K562 (cell line): ENCODE data around the gene WDR88. TPM values are rescaled to one million over a fixed set of nuclear protein-coding genes. Genes with fewer than 3 reads are reported as not detected.

ENCODE experiments used
- E2F3 ChIP-seq: fragments of 250-450 bp; sonication (Bioruptor Pico); IDR thresholded peaks from 2 replicates; pipeline ENCODE4 v1.4.0; 2020; ENCODE audit warnings: mild to moderate bottlenecking
- HNRNPK ChIP-seq: fragments of 200-400 bp; formaldehyde crosslinking; IDR thresholded peaks from one replicate; pipeline ENCODE4 v1.6.1; 2018; ENCODE audit warnings: mild to moderate bottlenecking, low read depth, low read length; ENCODE audit not compliant: poor library complexity, severe bottlenecking
- MBD2 ChIP-seq: sonication (generic); IDR thresholded peaks from 2 replicates; pipeline ENCODE4 v1.6.1; 2016; ENCODE audit warnings: low read depth, borderline replicate concordance
- NFXL1 ChIP-seq: fragments of 450-650 bp; formaldehyde crosslinking; IDR thresholded peaks from 2 replicates; pipeline ENCODE4 v1.4.0; 2021; ENCODE audit warnings: mild to moderate bottlenecking
- SNIP1 ChIP-seq: fragments of 450-650 bp; IDR thresholded peaks from 2 replicates; pipeline ENCODE4 v1.7.1; 2017; ENCODE audit warnings: low read depth, mild to moderate bottlenecking
- SPI1 ChIP-seq: IDR thresholded peaks from 2 replicates; pipeline ENCODE4 v1.6.1; 2011; ENCODE audit warnings: low read depth, low read length, control low read depth, borderline replicate concordance
- ZNF561 ChIP-seq: fragments of 450-650 bp; formaldehyde crosslinking; conservative IDR thresholded peaks from 2 replicates; pipeline ENCODE4 v1.4.0; 2020; ENCODE audit warnings: mild to moderate bottlenecking, moderate library complexity
- ZZZ3 ChIP-seq: fragments of 450-650 bp; IDR thresholded peaks from 2 replicates; pipeline ENCODE4 v1.6.1; 2016; ENCODE audit warnings: antibody characterized with exemption, mild to moderate bottlenecking, moderate library complexity
- polyA plus RNA-seq, 8 experiments: library from polyadenylated mRNA; depleted of rRNA in 4 of 8; stranded (reverse) in 5 of 8; unstranded in 3 of 8; fragments of >200 nt; fragmentation: Nextera tagmentation in 2 of 8; fragmentation: Illumina TruSeq in 1 of 8; extraction: Ambion mirVana in 2 of 8; extraction: Trizol in 1 of 8; gene quantifications; 2 replicates each; pipeline versions ENCODE4 v1.2.1 to v1.2.3, GENCODE V29; 2011 to 2014; ENCODE audit warnings: inconsistent platforms in 1 of 8, missing spikeins in 1 of 8
- total RNA-seq, 7 experiments: library from RNA; depleted of rRNA in 6 of 7; stranded (reverse); fragments of >200 nt in 6 of 7; fragmentation: Illumina TruSeq in 2 of 7; extraction: Trizol in 2 of 7; gene quantifications; 2 replicates each; pipeline versions ENCODE4 v1.2.1 to v1.2.3, GENCODE V29; 2011 to 2021; ENCODE audit warnings: low replicate concordance in 1 of 7
- TF ChIP-seq, protein P1 (sequence below): fragments of 450-650 bp; formaldehyde crosslinking; IDR thresholded peaks from 2 replicates; pipeline ENCODE4 v1.4.0; 2020; ENCODE audit warnings: mild to moderate bottlenecking, moderate library complexity
- TF ChIP-seq, protein P2 (sequence below): sonication (generic); formaldehyde crosslinking; IDR thresholded peaks from 2 replicates; pipeline ENCODE4 v1.8.0; 2022; ENCODE audit warnings: mild to moderate bottlenecking, missing genetic modification reagents
- TF ChIP-seq, protein P3 (sequence below): sonication (generic); formaldehyde crosslinking; IDR thresholded peaks from 2 replicates; pipeline ENCODE4 v1.8.0; 2022; ENCODE audit warnings: missing genetic modification reagents, mild to moderate bottlenecking, moderate library complexity, borderline replicate concordance
- TF ChIP-seq, protein P4 (sequence below): sonication (generic); formaldehyde crosslinking; IDR thresholded peaks from 2 replicates; pipeline ENCODE4 v1.8.1; 2023; ENCODE audit warnings: mild to moderate bottlenecking, missing genetic modification reagents, moderate library complexity
- TF ChIP-seq, protein P5 (sequence below): sonication (generic); formaldehyde crosslinking; IDR thresholded peaks from 2 replicates; pipeline ENCODE4 v1.8.1; 2023; ENCODE audit warnings: missing genetic modification reagents, mild to moderate bottlenecking, borderline replicate concordance

Gene WDR88
- total and polyA plus RNA-seq, 9 of the 15 experiments (the other 6 are each of a cell fraction or from before 2014, with no cell fraction given), result 0.03 to 0.04 TPM; not detected in 7

DNA sequence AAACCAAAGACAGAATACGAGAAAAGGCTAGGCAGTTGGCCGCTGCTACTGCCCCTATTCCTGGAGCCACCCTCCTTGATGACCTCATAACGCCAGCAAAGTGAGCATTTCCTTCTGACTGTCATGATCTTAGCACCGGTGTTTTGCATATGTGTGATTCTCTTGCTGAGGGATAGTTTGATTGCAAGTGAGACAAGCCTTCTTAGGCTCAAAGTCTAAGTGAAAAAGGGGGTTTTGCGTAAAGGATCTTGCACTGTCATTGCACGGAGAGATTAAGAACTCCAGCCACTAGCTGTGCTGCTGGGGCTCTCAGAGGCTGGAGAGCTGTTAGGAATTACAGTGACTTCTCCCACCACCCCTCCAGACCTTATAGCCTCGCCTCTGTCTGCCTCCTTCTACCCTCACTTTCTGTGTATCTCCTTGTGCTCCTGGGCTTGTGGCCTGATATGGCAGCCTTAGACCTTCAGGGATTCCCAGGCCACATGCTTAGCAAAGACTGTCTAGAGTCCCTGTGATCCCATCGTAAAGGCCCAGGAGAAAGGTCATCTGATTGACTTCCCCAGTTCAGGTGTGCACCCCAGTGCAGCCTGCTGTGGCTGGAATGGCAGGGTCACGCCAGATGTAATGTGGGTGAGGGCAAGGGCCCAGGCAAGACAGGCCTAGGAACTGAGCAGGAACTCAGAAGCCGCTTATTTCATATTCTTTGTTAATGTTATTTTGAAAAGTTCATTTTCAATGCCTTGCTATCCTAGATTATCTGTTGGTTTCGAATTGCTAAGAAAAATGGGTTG, 38.3 kb upstream of the WDR88 start (continued):
- TF ChIP-seq, protein P1, sequence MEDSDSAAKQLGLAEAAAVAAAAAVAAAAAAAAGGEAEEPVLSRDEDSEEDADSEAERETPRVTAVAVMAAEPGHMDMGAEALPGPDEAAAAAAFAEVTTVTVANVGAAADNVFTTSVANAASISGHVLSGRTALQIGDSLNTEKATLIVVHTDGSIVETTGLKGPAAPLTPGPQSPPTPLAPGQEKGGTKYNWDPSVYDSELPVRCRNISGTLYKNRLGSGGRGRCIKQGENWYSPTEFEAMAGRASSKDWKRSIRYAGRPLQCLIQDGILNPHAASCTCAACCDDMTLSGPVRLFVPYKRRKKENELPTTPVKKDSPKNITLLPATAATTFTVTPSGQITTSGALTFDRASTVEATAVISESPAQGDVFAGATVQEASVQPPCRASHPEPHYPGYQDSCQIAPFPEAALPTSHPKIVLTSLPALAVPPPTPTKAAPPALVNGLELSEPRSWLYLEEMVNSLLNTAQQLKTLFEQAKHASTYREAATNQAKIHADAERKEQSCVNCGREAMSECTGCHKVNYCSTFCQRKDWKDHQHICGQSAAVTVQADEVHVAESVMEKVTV, result no peak
- TF ChIP-seq ZNF561 (no peak), E2F3 (CRISPR knock-in tag) (no peak), HNRNPK (no peak), SPI1 (no peak), NFXL1 (CRISPR knock-in tag) (no peak), ZZZ3 (no peak), SNIP1 (no peak), MBD2 (no peak)
- TF ChIP-seq, protein P2, sequence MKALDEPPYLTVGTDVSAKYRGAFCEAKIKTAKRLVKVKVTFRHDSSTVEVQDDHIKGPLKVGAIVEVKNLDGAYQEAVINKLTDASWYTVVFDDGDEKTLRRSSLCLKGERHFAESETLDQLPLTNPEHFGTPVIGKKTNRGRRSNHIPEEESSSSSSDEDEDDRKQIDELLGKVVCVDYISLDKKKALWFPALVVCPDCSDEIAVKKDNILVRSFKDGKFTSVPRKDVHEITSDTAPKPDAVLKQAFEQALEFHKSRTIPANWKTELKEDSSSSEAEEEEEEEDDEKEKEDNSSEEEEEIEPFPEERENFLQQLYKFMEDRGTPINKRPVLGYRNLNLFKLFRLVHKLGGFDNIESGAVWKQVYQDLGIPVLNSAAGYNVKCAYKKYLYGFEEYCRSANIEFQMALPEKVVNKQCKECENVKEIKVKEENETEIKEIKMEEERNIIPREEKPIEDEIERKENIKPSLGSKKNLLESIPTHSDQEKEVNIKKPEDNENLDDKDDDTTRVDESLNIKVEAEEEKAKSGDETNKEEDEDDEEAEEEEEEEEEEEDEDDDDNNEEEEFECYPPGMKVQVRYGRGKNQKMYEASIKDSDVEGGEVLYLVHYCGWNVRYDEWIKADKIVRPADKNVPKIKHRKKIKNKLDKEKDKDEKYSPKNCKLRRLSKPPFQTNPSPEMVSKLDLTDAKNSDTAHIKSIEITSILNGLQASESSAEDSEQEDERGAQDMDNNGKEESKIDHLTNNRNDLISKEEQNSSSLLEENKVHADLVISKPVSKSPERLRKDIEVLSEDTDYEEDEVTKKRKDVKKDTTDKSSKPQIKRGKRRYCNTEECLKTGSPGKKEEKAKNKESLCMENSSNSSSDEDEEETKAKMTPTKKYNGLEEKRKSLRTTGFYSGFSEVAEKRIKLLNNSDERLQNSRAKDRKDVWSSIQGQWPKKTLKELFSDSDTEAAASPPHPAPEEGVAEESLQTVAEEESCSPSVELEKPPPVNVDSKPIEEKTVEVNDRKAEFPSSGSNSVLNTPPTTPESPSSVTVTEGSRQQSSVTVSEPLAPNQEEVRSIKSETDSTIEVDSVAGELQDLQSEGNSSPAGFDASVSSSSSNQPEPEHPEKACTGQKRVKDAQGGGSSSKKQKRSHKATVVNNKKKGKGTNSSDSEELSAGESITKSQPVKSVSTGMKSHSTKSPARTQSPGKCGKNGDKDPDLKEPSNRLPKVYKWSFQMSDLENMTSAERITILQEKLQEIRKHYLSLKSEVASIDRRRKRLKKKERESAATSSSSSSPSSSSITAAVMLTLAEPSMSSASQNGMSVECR (CRISPR knock-in tag), result no peak
- TF ChIP-seq, protein P3, sequence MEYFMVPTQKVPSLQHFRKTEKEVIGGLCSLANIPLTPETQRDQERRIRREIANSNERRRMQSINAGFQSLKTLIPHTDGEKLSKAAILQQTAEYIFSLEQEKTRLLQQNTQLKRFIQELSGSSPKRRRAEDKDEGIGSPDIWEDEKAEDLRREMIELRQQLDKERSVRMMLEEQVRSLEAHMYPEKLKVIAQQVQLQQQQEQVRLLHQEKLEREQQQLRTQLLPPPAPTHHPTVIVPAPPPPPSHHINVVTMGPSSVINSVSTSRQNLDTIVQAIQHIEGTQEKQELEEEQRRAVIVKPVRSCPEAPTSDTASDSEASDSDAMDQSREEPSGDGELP (CRISPR knock-in tag), result no peak
- TF ChIP-seq, protein P4, sequence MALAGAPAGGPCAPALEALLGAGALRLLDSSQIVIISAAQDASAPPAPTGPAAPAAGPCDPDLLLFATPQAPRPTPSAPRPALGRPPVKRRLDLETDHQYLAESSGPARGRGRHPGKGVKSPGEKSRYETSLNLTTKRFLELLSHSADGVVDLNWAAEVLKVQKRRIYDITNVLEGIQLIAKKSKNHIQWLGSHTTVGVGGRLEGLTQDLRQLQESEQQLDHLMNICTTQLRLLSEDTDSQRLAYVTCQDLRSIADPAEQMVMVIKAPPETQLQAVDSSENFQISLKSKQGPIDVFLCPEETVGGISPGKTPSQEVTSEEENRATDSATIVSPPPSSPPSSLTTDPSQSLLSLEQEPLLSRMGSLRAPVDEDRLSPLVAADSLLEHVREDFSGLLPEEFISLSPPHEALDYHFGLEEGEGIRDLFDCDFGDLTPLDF (CRISPR knock-in tag), result no peak
- TF ChIP-seq, protein P5, sequence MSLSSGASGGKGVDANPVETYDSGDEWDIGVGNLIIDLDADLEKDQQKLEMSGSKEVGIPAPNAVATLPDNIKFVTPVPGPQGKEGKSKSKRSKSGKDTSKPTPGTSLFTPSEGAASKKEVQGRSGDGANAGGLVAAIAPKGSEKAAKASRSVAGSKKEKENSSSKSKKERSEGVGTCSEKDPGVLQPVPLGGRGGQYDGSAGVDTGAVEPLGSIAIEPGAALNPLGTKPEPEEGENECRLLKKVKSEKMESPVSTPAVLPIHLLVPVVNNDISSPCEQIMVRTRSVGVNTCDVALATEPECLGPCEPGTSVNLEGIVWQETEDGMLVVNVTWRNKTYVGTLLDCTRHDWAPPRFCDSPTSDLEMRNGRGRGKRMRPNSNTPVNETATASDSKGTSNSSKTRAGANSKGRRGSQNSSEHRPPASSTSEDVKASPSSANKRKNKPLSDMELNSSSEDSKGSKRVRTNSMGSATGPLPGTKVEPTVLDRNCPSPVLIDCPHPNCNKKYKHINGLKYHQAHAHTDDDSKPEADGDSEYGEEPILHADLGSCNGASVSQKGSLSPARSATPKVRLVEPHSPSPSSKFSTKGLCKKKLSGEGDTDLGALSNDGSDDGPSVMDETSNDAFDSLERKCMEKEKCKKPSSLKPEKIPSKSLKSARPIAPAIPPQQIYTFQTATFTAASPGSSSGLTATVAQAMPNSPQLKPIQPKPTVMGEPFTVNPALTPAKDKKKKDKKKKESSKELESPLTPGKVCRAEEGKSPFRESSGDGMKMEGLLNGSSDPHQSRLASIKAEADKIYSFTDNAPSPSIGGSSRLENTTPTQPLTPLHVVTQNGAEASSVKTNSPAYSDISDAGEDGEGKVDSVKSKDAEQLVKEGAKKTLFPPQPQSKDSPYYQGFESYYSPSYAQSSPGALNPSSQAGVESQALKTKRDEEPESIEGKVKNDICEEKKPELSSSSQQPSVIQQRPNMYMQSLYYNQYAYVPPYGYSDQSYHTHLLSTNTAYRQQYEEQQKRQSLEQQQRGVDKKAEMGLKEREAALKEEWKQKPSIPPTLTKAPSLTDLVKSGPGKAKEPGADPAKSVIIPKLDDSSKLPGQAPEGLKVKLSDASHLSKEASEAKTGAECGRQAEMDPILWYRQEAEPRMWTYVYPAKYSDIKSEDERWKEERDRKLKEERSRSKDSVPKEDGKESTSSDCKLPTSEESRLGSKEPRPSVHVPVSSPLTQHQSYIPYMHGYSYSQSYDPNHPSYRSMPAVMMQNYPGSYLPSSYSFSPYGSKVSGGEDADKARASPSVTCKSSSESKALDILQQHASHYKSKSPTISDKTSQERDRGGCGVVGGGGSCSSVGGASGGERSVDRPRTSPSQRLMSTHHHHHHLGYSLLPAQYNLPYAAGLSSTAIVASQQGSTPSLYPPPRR (CRISPR knock-in tag), result no peak
